Activated CD8-positive, alpha-beta memory T cell treated with anti-CD3 and anti-CD28 coated beads, Interleukin-2, amount 50 U/mL, for 4 hours (primary cell): ENCODE measurements around the gene ARPC3.
"Not testable (repeated sequence)": the region's sequence is repeated elsewhere in the genome, so short reads cannot be mapped to it uniquely, and the experiment has no call there.

ENCODE experiments used
- DNase-seq: peaks from one replicate; pipeline ENCODE4 v3.0.0-alpha.2; 2020

Gene ARPC3

DNA sequence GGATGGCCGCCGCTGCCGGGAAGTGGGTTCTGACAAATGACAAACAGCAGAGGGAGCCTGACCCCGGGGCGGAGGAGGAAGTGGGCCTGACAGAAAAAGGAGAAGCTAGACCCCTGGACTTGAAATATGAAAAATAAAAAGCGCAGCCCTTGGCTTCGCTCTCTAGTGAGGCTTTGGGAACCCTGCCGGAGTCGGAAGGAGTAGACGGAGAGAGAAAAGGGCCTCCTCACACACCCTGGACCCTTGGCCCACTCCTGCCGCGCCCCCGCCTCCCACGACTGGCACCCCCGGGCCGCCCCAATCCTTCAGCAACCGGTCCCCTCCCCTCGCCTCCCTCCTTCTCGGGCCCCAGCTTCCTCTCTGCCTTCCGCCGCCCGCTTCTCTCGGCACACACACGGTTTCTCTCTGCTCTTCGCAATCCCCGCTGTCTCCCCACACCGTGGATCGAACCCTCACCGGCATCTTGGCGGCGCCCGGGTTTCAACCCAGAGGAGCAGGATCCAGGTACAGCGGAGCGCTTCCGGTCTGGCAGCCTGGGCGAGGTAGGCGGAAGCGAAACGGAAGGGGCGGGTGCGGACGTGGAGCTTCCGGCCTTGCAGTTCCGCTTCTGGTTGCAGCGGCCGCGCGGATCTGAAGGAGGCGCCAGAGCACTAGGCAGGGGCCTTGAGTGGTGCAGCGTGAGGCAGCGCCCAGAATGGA is at the start of gene ARPC3:
Gene ARPC3 (minus strand): TSS at position 539 of the 699 bp plus-strand sequence. CDS start 77 bp downstream, at position 462.
- DNase-seq = peak; percentile 94

DNA sequence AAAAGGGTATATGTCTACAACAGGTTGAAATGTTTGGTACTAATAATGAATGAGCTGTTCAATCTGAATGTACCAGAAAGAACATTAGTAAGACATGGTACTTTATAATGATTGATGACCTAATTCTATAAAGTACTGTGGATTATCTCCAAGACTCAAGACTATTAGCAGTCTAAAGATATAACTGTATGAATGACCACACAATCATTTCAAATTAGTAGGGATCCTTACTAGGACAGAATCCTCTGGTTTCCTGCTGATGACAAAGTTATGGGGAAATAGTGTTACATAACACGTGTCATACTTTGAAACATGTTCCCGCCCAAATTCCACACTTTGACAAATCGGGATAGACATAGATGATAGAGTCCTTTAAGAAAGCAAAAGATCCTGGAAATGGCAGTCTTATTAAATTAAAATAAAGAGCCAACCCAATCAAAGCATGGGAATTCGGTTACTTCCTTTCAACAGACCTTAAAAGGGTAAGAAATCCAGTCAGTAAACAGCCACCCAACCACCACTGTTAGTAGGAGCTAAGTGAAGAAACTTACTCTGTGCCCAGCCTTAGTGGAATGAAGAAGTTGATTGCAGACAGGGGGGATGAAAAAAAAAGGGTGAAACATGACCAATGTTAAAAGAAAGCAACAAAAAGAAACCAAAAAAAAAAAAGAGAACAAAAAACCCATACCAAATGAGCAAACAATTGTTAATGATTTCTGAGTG is 49.0 kb upstream of the ARPC3 start:
- no peak for DNase-seq

DNA sequence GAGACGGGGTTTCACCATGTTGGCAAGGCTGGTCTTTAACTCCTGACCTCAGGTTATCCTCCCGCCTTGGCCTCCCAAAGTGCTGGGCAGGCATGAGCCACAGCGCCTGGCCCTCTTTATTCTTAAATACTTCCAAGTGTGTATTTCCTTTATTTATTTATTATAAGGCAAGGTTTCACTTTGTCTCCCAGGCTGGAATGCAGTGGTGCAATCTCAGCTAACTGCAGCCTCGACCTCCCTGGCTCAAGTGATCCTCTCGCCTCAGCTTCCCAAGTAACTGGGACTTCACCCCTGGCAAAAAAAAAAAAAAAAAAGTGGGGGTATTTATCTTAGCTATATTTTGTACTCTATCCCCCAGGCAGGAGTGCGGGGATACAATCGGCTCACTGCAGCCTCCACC is 25.3 kb upstream of the ARPC3 start:
- DNase-seq = no peak

DNA sequence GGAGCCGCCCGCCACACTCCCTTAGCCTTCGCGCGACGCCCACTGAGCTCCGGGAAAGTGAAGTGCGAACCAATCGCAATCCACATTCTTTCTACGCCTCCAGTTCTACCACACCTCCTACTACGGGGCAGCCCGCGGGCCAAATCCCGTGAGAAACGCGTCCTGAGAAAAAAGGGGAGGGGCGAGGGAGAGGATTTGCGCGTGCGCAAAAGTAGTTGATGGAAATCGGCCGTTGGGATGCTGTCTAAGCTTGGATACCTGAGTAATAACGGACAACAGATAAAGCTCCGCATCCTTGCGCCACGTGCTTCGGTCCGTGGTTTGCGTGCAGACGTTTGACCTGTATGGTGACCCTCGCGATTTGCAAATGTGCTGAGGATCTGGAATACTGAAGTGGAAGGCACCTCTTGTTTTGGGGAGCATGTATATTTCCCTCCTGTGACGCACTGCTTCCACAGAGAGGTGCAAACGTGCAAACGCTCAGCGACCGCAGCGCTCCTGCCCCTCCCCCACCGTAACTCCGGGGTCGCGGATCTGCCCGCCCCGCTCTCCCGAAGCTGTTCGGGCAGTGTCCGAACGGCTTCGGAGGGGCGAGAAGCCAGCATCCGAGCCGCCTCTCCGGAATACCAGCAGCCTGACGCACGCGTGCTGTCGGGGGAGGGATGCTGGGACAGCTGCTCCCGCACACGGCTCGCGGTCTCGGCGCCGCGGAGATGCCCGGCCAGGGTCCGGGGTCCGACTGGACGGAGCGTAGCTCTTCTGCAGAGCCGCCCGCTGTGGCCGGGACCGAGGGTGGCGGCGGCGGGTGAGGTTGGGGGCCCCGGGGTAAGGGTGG is 18.3 kb upstream of the ARPC3 start, which contains the start of the genes FAM216A and GPN3:
Gene FAM216A (plus strand): TSS at position 632 of the 835 bp plus-strand sequence. CDS start 31 bp downstream, at position 663.
Gene GPN3 (minus strand): TSS at position 44 of the 835 bp plus-strand sequence. CDS start 54 bp downstream, outside the sequence.
- DNase-seq = peak; percentile 91

DNA sequence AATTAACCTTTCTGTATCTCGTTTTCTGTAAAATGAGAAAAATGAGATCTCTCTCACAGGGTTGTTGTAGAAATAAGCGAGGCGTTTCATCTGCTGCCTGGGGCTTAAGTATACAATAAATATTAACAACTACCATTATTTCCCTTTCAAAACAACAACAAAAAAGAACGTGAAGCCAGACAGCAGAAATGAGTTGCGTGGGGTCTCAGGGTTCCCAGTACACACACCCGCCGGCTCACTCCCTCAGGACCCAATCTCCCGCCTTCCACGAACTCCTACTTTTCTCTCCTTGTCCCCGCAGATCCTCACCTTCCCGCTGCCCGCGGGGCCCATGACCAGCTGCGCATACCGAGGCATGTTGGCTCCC is 17.7 kb upstream of the ARPC3 start:
- DNase-seq = no peak

DNA sequence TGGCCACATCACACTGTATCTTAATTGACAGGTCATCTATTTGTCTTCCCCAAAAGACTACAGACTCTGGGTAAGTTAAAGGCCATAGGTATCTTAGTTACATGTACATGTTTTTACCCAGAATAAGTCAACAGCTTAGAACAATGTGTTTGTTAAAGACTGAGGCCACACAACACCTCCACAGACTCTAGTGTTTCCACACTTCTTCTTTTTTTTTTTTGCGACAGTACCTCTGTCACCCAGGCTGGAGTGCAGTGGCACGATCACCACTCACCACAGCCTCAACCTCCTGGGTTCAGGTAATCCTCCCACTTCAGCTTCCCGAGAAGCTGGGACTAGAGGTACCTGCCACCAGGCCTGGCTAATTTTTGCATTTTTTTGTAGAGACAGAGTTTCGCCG is 16.7 kb upstream of the ARPC3 start:
- no peak for DNase-seq

DNA sequence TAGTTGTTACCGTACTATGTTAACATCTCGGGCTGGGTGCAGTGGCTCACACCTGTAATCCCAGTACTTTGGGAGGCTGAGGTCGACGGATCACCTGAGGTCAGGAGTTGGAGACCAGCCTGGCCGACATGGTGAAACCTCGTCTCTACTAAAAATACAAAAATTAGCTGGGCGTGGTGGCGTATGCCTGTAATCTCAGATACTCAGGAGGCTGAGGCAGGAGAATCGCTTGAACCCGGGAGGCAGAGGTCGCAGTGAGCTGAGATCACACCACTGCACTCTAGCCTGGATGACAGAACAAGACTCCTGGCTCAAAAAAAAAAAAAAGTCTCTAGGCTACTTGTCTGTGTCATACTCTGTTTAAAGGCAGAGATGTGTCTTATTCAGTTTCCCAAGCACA is 15.6 kb upstream of the ARPC3 start:
- not testable (repeated sequence) for DNase-seq

DNA sequence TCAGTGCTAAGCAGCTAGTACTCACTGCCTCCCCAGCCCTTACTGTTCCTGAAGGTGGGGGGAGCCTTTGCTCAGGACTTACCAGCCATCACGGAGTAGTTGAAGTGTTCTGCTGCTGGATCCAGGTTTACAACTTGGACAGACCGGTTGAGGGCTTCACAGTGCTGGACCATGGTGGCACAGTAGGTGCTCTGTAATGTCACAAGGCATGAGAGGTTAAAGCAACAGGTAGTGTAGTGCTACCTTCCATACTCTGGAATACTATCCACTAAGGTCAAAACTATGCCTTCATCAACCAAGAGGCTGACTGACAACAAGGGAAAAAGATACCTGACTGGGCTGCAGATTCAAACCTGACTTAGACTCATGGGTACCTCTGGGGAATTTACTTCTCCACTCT is 14.9 kb upstream of the ARPC3 start:
- DNase-seq = no peak

DNA sequence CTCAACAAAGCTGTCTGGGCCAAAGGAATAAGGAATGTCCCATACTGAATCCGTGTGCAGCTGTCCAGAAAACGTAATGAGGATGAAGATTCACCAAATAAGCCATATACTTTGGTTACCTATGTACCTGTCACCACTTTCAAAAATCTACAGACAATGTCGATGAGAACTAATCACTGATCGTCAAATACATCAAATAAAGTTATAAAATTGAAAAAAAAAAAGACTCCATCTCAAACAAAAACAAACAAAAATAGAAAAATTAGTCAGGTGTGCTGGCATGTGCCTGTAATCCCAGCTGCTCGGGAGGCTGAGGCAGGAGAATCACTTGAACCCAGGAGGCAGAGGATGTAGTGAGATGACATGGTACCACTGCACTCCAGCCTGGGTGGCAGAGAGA is 11.1 kb upstream of the ARPC3 start:
- not testable (repeated sequence) for DNase-seq

DNA sequence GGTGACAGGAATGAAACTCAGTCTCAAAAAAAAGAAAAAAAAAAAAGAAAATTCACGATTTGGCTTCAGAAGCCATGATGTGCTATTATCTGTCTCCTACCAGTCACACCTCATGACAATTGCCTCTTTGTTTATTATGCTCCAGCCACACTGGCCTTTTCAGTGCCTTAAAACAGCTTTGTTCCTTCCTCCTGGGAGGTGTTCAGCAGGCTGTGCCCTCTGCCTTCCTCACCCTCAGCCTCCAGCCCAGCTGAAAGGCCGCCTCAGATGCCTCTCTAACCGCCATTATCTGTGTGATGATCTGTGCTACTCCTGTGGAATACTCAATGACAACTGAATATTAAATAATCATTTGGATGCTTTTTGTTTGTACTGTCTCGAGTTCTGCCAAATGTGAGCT is 8.6 kb upstream of the ARPC3 start:
- DNase-seq = no peak

DNA sequence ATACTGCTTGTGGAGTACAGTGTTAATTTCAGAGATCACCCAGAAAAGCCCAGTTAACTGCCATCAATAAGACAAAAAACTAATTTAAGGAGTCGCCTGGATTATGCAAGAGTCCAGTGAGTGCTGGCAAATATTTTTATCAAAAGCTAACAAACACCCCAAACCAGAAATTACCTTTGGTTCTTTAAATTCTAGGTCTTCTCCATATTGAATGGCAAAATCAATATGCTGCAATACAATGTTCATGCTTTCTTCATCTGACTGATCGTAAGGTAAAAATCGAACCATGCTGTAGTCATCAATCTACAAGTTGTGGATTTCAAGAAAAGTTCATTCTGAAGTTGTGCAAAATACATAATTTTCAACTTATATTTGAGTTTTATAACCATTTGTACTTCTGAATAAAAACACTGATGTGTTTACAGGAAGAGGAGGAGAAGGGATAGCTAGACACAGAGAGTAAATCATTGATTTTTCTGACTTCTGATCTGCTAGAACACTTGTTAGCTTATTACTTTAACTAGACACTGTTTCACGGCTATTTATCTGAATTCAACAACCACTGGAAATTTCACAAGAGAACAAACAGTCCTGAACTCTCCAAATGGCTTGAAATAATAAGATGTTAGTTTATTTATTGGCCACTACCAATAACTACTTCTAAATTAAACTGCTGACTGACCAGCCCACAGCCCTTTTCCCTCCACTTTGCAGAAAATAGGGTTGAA is 3.6 kb upstream of the ARPC3 start:
- DNase-seq = no peak

DNA sequence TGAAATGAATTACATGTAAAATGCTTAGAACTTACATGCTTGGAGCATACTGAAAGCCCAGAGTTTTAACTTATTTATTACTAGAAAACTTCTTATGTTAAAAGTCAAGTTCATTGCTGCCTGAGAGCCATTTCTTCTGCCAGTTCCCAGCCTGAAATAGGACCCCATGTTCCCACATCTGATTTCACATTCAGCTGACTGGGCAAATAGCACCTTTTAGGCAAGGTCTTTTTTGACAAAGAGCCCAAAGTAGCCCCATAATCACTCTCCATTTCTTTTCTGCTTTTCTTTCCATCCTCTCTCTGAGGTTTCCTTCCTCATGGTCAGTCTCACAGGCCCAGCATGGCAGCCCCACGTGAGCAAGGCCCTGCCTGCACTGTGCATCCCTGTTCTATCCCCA is 1.1 kb upstream of the ARPC3 start:
- DNase-seq = no peak

DNA sequence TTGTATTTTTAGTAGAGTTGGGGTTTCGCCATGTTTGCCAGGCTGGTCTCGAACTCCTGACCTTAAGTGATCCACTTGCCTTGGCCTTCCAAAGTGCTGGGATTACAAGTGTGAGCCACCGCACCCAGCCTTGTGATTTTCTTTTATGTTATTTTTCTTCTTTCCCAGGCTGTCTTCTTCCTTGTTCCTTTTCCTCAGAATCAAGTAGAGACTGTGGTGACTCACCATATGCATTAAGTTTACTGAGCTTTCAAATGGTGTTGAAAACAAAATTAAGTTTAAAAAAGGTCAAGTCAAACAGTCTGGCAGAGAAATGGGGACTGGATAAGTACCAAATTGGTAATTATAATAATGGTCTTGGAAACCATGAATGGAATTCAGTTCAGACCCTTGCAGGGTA is 5.7 kb downstream of the ARPC3 start:
- DNase-seq = no peak

DNA sequence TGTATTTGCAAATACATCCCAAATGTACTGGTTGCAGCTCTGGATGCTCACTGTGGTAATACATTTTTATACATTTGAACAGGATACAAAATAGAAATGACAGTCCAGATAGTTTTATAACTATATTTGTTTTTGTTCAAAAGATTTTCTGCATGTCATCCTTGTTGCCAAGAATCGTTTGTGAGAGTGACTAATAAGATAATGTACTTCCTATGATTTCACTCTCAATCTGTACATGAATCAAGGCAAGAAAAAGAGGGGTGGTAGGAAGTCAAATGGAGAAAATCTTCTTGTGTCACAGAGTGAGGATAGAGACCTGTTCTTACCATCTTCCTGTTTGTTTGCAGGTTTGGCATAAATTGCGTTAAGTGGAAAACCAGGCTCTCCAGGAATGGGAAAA is 13.9 kb downstream of the ARPC3 start:
- DNase-seq = no peak

DNA sequence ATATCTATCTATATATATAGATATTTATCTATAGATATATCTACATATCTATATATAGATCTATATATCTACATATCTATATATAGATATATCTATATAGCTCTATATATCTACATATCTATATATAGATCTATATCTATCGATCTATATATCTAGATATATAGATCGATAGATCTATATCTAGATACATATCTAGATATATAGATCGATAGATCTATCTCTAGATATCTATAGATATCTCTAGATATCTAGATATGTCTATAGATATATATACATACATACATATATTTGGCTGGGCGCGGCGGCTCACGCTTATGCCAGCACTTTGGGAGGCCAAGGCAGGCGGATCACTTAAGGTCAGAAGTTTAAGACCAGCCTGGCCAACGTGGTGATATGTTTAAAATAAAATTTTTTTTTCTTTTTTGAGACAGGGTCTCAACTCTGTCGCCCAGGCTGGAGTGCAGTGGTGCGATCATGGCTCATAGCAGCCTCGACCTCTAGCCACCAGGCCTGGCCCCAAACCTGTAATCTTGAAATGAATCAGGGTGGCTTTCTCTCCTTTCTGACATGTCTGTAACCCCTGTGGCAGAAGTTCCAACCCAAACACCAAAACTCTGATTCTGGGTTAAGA is 18.1 kb downstream of the ARPC3 start:
- no peak for DNase-seq

DNA sequence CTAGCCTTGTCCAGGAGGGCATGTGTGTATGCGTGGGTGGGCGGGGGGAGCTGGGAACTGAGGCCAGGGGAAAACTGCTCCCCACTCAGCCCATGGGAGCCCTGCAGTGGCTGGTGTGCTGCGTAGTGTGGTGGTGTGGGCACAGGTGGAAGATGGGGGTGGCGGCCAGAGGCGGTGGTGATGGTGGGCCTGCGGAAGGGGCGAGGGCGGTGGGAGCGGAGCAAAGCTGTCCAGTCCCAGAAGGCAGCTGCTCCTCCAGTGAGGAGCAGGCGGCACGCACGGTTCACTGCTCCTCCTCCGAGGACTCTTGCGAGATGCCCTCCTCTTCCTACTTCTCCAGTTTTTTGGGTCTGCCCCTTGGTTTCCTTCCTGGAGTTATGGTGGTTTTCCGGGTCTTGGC is 20.5 kb downstream of the ARPC3 start:
- DNase-seq = not testable (repeated sequence)

DNA sequence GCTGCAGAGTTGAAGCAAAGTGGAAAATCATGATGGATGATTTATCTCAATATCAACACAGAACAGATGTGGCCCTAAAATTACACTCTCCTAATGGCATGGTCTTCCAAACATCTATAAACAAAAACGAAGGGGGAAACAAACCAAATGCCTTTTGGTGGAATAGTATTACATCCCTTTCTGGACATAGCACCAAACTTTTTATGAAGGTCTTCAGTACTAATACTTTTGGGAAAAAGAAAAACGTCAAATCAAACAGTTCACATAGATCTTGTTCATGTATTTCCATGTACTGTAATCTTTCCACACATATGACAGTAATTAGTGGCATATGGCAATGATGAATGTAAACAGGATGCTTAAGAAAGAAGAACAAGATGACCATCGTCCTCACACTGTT is 23.7 kb downstream of the ARPC3 start:
- DNase-seq = no peak

DNA sequence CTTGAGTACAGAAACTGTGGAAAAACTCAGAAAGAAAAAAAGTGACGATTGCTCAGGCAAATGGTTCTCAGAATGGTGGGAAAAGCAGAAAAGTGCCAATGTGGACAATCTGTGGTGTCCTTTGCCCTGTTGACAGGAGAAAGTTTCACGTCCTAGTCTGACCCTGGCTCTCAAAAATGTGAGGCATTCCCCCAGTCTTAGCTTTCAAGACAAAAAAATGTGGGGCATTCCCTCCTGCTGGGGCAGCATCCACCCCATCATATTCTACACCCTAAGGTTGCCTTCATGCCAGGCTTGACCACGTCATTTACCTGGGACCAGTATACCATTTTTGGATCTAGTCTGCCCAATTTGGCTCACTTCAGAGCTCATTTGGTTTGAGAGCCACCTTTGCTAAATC is 25.9 kb downstream of the ARPC3 start:
- no peak for DNase-seq

DNA sequence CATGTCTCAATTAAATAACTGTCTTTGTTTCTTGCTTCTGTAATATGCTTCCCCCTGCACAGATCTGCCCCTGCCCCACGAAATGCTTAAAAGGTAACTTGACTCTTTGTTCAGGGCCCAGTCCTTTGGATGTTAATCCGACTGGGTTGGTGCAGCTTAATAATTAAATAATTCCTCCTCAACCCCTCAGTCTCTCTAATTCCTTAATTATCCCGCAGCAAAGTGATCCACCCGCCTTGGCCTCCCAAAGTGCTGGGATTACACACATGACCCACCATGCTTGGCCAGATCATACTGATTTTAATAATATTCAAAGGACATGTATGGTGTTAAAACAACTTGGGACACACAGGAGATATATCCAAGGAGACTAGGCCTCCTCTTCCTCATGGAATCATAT is 28.4 kb downstream of the ARPC3 start:
- DNase-seq = no peak

DNA sequence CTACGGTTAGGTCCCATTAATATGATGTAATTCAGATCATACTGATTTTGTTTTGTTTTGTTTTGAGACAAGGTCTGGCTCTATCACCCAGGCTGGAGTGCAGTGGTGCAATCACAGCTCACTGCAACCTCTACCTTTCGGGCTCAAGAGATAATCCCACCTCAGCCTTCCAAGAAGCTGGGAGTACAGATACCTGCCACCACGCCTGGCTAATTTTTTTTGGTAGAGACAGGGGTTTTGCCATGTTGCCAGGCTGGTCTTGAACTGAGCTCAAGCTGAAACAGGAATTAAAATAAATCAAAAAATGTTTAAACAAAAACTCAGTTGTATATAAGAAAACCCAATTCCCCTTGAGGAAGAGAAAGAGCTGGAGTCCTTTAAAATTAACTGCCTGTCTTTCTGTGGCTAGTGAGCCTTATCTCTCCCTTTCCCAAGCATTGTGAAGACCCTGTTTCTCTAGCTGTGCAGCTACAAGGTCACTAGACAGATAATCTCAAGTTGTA is 28.9 kb downstream of the ARPC3 start:
- no peak for DNase-seq

DNA sequence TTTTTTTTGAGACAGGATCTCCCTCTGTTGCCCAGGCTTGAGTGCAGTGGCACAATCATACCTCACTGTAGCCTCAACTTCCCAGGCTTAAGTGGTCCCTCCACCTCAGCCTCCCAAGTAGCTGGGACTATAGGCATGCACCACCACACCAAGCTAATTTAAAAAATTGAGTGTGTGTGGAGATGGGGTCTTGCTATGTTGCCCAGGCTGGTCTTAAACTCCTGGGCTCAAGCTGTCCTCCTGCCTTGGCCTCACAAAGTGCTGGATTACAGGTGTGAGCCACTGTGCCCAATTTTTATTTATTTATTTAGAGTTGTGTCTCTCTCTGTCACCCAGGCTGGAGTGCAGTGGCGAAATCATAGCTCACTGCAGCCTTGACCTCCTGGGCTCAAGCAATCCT is 29.5 kb downstream of the ARPC3 start:
- DNase-seq = not testable (repeated sequence)

DNA sequence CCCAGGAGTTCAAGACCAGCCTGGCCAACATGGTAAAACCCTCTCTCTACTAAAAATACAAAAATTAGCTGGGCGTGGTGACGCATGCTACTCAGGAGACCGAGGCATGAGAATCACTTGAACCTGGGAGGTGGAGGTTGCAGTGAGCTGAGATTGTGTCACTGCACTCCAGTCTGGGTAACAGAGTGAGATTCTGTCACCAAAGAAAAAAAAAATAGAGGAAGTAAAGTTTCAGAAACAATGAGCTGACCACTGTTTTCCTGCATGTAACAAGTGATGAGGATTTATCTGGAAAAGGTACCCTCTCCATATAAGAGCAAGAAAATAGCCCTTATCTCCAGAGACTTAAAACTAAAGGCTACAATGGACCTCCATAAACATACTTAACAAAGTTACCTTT is 33.0 kb downstream of the ARPC3 start:
- not testable (repeated sequence) for DNase-seq
